ENCODE data around the gene HELT.
"Not testable (repeated sequence)": the region's sequence is repeated elsewhere in the genome, so short reads cannot be mapped to it uniquely, and the experiment has no call there.

The HELT gene

DNA sequence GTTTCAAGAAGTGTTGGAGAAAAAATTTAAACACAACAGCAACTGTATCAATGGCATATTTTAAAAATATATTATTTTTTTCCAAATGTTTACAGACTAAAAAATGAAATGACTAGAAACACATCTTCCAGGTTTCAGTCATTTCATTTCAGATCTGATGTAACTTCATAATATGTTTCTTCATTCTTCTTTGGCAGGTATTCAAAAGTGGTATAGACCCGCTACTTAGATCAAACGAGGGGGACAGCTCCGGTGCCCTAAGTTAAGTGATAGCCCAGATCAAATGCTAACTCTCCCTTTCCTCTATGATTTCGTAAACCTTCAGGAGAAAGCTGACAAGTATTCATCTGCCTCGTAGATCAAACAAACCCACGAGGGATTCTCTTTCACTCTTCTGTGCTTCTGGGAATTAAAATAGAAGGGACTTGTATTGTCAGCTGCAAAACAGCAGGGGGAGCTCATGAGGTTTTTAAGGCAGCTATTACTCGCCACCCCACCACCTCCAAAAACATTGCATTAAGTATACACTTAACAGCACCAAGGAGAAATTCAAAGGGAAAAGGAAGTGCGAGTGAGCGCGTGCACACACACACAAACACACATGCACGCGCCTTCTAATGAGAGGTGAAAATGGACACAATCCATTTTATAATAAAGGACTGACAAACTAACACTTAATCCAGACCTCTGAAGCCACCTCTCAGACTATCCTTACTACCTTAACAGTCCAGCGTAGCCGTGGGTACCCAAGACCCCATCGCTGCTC, 21.4 kb downstream of the HELT start:
- DNase-seq: no peak

DNA sequence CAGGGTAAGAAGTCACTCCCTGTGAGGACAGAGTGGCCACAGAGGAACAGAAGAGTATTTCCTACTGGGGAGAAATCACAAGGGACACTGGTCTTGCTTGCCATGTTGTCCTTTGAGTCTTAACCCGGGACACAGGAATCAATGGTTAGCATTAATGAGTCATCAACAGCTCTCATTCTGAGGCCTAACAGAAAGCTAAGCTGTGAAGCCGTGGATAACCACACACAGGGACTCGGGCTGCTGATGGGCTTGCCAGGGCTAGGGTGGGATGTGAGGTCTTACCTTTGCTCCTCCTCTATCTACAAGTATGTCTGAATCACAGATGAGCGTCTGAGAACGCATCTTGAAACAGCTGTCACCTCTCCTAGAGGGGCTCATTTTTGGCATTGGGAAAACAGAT, 22.2 kb downstream of the HELT start:
- no peak for DNase-seq

GRCh38 chr4:185050286-185050685, 32.0 kb downstream of the HELT start:
- not testable (repeated sequence) for DNase-seq

DNA sequence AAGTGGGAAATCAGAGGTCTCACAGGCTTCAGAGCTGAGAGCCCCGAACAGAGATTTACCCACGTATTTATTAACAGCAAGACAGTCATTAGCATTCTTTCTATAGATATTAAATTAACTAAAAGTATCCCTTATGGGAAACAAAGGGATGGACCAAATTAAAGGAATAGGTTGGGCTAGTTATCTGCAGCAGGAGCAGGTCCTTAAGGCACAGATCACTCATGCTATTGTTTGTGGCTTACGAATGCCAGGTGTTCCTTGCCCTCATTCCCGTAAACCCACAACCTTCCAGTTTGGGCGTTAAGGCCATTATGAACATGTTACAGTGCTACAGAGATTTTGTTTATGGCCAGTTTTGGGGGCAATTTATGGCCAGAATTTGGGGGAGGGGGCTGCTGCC, 33.0 kb downstream of the HELT start:
- not testable (repeated sequence) for DNase-seq

- no peak for DNase-seq
Measured at GRCh38 chr4:185053746-185054145, 35.5 kb downstream of the HELT start.

GRCh38 chr4:185054272-185054671, 36.0 kb downstream of the HELT start:
- DNase-seq: no peak

DNA sequence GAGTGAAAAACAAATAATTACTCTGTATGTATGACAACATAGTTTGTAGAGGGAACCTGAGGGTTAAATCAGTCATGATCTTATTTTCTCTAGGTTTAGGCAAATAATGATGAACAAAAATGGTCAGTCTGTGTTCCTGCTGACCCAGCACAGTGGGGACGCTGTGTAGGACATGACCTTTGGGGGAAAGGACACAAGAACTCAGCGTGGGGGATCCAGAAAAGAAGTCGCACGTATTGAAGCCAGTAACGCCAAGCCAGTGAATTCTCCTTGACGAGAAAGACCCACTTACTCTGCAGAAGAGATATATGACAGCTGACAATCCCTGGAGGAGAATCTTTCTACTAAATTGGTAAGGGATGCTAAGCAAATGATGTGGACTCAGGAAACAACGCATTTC, 36.6 kb downstream of the HELT start:
- no peak for DNase-seq

DNA sequence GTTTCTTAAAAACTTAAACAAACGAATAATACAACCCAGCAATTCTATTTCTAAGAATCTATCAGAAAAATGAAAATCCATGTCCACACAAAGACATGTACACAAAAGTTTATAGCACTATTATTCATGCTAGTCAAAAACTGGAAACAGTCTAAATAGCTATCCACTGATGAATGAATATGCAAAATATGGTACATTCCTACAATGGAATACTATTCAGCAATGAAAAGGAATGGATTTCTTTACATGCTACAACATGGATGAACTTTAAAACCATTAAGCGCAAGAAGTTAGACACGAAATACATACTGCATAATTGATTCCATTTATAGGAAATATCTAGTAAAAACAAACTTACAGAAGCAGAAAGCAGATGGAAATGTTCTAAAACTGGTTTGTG, 43.3 kb downstream of the HELT start:
- DNase-seq: no peak

GRCh38 chr4:185062606-185063005, 44.3 kb downstream of the HELT start:
- DNase-seq: no peak

GRCh38 chr4:185066179-185066578, 47.9 kb downstream of the HELT start:
- DNase-seq: no peak

DNA sequence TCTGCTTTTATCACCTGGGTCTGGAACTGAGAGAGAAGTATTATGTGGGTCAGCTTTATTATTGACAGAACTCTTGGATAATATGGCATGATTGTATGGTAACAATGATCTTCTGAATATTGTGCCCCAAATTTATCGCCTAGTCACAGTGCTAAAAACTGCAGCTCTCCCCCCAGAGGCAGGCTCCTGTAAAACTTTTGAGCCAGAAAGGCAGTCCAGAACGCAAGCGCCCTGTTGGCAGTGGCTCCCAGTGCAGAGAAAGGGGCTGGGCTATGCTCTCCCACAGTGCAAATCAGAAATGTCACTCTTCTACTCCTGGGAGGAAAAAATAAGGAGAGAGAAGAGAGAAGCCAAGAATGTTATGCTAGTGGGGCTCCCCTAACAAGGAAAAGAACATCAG, 50.5 kb downstream of the HELT start:
- DNase-seq: no peak
